HG03097 (cell line): Measurements from ENCODE around the gene YJU2.
"Not testable (repeated sequence)": the region's sequence is repeated elsewhere in the genome, so short reads cannot be mapped to it uniquely, and the experiment has no call there.

Experiments used
- ATAC-seq: cut with Tn5 transposase; IDR thresholded peaks from one replicate; pipeline ENCODE4 v1.9.1; 2021; ENCODE audit not compliant: unreplicated experiment, low FRiP score

YJU2 gene

GRCh38 chr19:4227771-4228170, 19.1 kb upstream of the YJU2 start:
- no peak for ATAC-seq

GRCh38 chr19:4228765-4229178, 18.1 kb upstream of the YJU2 start:
- ATAC-seq = no peak

- ATAC-seq = peak; percentile 54
These were observed 17.5 kb upstream of the YJU2 start, which contains the start of gene EBI3 for GRCh38 chr19:4229179-4229931. Gene EBI3, plus strand, starts transcription at chr19:4229523. Its CDS starts 28 bp downstream, at chr19:4229551.

- not testable (repeated sequence) for ATAC-seq
These were observed 16.6 kb upstream of the YJU2 start for GRCh38 chr19:4230237-4230636.

GRCh38 chr19:4231521-4231920, 15.4 kb upstream of the YJU2 start:
- not testable (repeated sequence) for ATAC-seq

- ATAC-seq = not testable (repeated sequence)
These were observed 14.7 kb upstream of the YJU2 start for GRCh38 chr19:4232139-4232538.

GRCh38 chr19:4232614-4233281, 14.1 kb upstream of the YJU2 start:
- ATAC-seq = no peak

- ATAC-seq = no peak
These were observed 13.5 kb upstream of the YJU2 start for GRCh38 chr19:4233282-4233853.

- ATAC-seq = no peak
These were observed 12.6 kb upstream of the YJU2 start for GRCh38 chr19:4234142-4234861.

GRCh38 chr19:4234862-4235201, 12.0 kb upstream of the YJU2 start:
- no peak for ATAC-seq

GRCh38 chr19:4237510-4237909, 9.4 kb upstream of the YJU2 start:
- not testable (repeated sequence) for ATAC-seq

- ATAC-seq = no peak
These were observed 8.0 kb upstream of the YJU2 start for GRCh38 chr19:4238831-4239230.

- ATAC-seq = no peak
These were observed 5.0 kb upstream of the YJU2 start for GRCh38 chr19:4241824-4242430.

GRCh38 chr19:4245938-4246337, 942 bp upstream of the YJU2 start:
- ATAC-seq = not testable (repeated sequence)

- ATAC-seq = no peak
These were observed 9.7 kb downstream of the YJU2 start for GRCh38 chr19:4256563-4256962.

- ATAC-seq = no peak
These were observed 10.1 kb downstream of the YJU2 start for GRCh38 chr19:4257025-4257424.

GRCh38 chr19:4258181-4258580, 11.3 kb downstream of the YJU2 start:
- no peak for ATAC-seq

- ATAC-seq = no peak
These were observed 13.8 kb downstream of the YJU2 start for GRCh38 chr19:4260613-4261191.

GRCh38 chr19:4264812-4265211, 17.9 kb downstream of the YJU2 start:
- ATAC-seq = no peak

- ATAC-seq = no peak
These were observed 19.5 kb downstream of the YJU2 start for GRCh38 chr19:4266253-4267000.
